CD4-positive, alpha-beta T cell treated with Interleukin-2 at 100 ng/mL for 4 hours (primary cell): ENCODE measurements around the gene CFAP97D2.

ENCODE experiments used
- DNase-seq: peaks from one replicate; pipeline ENCODE4 v3.0.0-alpha.2; 2020; ENCODE audit warnings: low spot score

CFAP97D2 gene

DNA sequence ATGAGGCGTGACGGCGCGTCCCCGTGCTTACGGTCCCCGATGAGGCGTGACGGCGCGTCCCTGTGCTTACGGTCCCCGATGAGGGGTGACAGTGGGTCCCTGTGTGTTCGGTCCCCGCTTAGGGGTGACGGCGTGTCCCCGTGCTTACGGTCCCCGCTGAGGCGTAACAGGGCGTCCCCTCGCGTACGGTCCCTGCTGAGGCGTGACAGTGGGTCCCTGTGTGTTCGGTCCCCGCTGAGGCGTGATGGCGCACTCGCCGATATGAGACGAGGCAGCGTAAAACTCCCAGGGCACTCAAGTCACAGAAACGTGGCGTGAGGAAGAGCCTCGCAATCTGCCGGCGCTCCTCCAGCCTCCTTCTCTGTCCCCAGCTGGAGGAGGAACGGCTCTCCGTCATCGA is 20.9 kb downstream of the CFAP97D2 start:
- no peak for DNase-seq

DNA sequence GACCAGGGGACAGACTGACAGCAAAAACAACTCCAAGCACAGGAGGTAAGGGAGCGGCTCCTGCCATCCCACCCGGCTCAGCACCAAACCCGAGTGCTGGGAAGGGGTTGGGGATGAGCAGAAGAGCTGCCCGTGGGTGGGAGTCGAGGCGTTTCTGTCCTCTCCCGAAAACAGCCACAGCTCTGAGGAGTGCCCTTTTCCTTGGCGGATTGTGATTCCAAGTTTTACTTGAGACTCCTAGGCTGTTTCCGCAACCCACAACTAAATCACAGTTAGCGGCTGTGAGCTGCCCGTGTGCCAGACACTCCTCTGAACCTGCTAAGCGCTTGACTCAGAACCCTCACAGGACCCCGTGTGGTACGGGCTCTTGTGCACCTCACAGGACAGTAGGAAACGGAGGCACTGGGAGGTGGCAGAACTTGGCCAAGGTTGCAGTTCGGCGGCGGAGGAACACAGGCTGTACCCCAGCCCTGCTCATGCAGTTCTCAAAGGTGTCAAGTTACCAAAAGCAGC is 21.4 kb downstream of the CFAP97D2 start:
- no peak for DNase-seq

DNA sequence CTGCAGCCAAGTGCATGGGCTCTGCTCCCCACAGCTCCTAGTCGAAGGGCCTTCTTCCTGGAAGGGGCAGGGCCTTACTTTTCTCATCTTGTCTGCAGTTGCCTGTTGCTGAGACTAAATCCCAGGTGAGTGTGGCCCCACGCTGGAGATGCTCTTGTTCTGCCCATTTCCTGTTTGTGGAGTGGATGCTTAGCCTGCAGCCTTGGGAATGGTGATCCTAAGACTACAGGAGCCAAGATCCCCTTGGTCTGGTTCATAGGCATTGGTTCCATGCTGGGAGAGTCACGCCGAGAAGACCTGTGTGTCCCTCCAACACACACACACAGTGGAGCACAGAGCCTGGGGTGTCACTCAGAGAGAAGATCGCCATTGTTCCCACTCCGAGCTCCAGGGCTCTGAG is 23.5 kb downstream of the CFAP97D2 start:
- DNase-seq, result no peak

- DNase-seq, result peak; percentile 37
Measured at GRCh38 chr13:114203536-114203935, 24.5 kb downstream of the CFAP97D2 start.

GRCh38 chr13:114204894-114205293 is 25.8 kb downstream of the CFAP97D2 start:
- peak; percentile 38 for DNase-seq

- no peak for DNase-seq
Measured at GRCh38 chr13:114208134-114208533, 29.1 kb downstream of the CFAP97D2 start.

DNA sequence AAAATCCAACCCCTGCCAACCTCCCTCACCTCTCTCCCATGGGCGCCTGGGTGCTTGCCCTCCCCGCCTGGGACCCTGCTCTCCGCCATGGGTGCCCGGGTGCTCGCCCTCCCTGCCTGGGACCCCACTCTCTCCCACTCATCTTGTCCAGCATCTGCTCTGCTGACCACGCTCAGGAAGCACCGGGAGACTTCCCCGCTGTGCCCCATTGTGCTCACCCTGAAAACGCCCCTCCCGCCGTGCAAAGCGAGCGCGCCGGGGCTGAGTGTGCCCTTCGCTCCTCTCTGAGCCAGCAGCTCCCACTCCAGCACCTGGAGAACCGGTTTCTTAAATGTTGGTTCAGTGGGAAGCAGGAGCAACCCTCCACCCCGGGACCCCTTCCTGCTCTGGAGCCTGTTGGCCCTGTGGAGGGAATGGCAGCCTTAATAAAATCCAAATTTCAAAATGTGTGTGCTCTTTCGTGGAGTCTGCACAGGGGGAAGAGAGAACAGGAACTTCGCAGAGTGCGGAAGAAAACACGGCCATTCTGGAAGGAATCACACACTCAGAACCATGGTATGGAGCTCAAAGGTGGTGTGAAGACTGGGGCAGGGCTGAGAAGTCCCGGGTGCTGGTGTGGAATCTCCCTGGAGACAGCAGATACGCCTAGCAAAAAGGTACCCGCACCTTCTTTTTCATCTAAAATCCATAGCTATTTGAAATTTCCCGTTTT is 32.5 kb downstream of the CFAP97D2 start:
- no peak for DNase-seq

DNA sequence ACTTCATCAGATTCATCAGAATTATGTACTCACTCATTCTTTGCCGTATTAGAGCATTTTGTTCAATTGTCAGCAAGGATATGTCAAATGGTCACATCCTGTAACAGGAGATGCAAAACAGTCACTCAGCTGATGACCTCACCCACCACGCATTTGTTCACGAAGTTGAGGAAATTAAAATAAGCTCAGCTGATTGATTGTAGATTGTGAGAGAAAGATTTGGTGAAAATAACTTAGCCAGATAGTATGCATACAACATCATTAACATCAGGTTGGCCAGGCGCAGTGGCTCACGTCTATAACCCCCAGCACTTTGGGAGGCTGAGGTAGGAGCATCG is 33.1 kb downstream of the CFAP97D2 start:
- no peak for DNase-seq

- no peak for DNase-seq
Measured at GRCh38 chr13:114213980-114214379, 34.9 kb downstream of the CFAP97D2 start.

DNA sequence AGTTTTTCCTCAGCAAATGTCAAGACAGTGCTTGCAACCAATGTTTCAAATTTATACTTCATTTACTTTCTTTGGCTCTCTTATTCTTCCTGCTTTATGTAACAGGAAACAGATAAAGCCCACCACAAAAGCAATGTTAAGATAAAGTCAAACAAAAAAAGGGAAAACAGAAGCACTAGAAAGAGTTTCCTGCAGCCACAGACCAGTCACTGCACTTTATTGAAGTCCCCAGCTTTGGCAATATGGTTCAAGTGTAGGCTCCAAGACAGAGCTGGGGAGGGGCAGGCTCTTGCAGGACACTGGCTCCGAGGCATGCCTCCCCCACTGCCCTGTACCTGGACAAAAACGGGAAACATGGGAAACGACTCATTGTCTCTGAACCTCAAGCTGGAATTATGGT is 40.3 kb downstream of the CFAP97D2 start:
- DNase-seq, result no peak

GRCh38 chr13:114222461-114222968 is 43.5 kb downstream of the CFAP97D2 start:
- no peak for DNase-seq

- DNase-seq, result no peak
Measured at GRCh38 chr13:114224201-114224600, 45.1 kb downstream of the CFAP97D2 start.

GRCh38 chr13:114225610-114226009 is 46.6 kb downstream of the CFAP97D2 start:
- DNase-seq, result no peak

GRCh38 chr13:114226088-114226487 is 47.0 kb downstream of the CFAP97D2 start:
- peak; percentile 9 for DNase-seq

DNA sequence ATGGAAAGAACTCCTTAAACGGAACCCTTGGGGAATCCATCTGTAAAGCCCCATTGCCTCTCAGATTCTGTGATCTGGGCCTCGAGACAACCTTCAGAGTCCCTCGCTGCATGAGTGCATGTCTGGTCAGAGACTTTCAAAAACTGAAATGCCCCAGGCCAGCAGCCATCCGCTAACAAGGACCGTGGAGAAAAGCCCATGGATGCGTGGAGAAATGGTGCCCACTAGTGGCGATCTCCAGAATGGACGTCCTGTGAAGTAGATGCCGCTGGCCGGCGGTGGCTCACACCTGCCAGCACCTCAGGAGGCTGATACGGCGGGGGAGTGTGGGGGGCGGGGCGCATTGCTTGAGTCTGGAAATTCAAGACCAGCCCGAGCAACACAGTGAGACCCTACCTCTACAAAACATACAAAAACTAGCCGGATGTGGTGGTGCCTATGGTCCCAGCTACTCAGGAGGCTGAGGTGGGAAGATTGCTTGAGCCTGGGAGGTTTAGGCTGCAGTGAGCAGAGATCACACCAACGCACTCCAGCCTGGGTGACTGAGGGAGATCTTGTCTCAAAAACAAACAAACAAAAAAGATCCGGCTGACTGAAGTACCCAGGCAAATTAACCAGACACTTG is 47.8 kb downstream of the CFAP97D2 start:
- DNase-seq, result peak; percentile 89

DNA sequence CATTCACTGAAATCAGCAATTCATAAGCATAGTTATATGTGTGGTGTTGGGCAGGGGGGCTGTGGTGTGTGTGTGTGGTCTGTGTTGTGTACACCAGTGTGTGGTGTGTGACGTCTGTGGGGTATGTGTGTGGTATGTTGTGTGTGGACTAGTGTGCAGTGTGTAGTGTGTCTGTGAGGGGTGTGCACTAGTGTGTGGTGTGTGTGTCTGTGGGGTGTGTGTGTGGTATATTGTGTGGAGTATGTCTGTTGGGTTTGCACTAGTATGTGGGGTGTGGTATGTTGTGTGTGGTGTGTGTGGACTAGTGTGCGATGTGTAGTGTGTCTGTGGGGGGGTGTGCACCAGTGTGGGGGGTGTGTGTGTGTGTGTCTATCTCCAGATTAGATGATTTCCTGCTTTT is 48.5 kb downstream of the CFAP97D2 start:
- no peak for DNase-seq

DNA sequence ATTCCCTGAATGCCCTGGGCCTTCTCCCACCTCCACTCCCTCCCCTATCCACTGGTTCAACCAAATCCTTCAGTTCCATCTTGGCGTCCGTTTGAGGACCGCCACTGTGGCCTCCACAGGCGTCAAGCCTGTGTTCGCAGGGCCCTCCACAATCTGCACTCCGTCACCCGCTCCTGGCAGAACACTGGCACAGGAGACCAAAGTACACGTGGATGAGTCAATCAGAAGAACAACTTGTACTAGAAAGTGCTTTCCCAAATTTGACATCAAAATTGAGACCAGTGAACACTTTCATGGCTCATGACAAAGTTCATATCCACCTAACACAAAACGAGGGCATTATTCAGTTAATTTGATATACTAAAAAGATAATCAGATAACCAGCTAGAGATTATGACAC is 49.1 kb downstream of the CFAP97D2 start:
- no peak for DNase-seq

DNA sequence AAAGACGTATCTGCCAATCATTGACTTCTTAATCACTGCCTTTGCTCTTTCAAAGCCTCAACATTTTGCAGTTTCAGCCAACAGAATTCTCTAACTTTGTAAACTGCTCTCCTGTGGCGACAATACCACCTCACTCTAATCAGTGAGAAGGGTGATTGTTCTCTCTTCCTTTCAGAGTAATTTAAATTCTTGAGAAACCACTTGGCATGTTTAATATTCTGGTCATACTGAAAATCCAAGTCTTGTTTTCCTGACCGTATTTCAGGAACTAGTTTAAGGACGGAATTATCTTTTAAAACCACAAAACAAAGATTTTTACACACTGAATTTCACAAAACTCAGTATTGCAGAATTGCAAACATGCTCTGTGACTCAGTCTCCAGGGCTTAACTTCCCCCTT is 50.4 kb downstream of the CFAP97D2 start:
- no peak for DNase-seq

DNA sequence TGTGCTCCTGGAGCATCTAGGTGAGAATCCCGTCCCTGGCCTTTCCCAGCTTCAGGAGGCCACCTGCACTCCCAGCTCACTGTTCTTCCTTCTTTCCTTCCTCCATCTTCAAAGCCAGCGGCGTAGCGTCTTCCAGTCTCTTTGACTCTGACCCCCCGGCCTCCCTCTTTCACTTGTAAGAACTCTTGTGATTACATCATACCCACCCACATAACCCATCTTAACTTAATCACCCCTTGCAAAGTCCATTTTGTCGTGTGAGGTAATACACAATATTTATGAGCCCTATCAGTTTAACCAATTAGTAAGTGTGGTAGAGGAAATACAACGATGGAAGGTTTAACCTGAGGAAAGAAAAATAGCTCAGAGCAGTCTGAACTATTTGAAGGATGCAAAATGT is 51.1 kb downstream of the CFAP97D2 start:
- DNase-seq, result no peak

DNA sequence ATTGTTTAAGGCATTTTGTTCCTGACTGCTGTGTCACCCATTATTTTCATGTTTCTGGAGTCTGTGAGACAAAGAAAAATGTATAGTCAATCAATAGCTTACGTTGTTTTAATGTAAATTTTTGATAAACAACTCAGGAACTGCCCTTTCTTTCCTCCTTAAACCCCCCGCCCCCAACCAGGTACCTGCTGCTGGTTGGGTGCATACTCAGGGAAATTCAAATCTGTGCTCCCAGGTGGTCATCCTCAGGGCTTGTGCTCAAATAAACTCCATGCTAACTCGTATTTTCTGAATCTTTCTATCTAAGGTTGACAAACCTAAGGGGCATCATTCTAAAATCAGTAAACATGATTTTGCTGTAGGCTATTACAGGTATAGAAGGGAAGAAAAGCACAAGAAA is 51.5 kb downstream of the CFAP97D2 start:
- DNase-seq, result no peak

- DNase-seq, result no peak
Measured at GRCh38 chr13:114231886-114232285, 52.8 kb downstream of the CFAP97D2 start.

DNA sequence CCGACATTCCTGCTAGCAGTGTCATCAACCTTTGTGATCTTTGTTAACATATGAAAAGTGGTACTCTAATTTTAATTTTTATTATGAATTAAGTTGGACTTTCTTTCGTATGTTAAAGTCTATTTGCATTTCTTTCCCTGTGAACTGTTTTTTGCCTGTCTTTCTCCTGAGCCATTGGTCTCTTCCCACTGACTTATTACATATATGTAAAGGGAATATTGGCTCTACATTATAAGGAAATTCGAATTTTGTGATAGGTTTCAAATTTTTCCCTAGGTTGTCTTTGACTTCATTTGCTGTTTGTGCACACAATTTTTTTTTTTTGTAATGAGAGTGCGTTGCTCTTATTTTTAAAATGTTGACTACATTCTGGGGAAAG is 55.2 kb downstream of the CFAP97D2 start:
- no peak for DNase-seq

DNA sequence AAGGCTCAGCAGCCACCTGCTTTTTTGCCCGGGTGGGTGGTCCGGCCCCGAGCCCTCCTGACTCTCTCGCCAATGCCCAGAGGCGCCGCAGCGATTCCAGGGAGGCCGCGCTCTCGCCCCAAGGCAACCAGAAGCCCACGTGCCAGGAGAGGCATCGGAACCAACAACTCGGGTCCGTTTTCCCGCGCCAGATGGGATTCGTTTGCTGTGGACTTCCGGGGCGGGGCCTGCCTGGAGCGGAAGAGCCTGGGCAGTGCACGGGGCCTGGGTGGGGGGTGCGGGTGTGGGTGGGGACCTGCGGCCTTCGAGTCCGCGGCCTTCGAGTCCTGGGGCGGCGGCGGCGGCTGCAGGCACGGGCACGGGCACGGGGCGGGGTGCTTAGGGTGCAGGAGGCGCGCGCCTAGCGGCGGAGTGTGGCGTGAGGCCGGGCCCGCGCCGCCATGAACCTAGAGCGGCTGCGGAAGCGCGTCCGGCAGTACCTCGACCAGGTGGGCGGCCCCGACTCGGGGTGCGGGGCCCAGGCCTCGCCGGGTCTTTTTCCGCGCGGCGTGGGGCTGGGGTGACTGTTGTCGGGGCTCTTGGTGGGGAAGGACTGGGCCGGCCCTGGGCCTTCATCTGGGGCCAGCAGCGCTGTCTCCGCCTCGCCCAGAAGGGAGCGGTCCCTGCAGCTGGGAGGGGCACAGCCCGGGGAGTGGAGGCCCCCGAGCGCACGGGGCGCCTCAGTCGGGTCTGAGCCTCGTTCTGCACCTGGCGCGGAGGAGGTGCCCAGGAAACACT is 55.8 kb downstream of the CFAP97D2 start, which contains the start of gene CDC16:
CDC16 (plus strand) TSS at position 253 of the 777 bp plus-strand sequence; CDS start at position 441, 188 bp downstream.
- peak; percentile 83 for DNase-seq
